SH-SY5Y (cell line): Measurements from ENCODE around the gene ITIH1.

Experiments
- GATA2 ChIP-seq: IDR thresholded peaks from 2 replicates; pipeline ENCODE4 v1.6.1; 2011; ENCODE audit warnings: mild to moderate bottlenecking, low read depth, low read length
- GATA3 ChIP-seq: IDR thresholded peaks from 2 replicates; pipeline ENCODE4 v1.6.1; 2011; ENCODE audit warnings: low read depth, mild to moderate bottlenecking, low read length, moderate library complexity

- TF ChIP-seq GATA2 = no peak
- no peak for TF ChIP-seq GATA3
These were observed 17.3 kb downstream of the ITIH1 start, which contains the start of gene ITIH3 for GRCh38 chr3:52794612-52795099.
